GM12878 (cell line): ENCODE data around the gene SPATS1. TPM values are rescaled to one million over a fixed set of nuclear protein-coding genes. Genes with fewer than 3 reads are reported as not detected.

Source experiments
- ATAC-seq: fragments of 200-7000 bp; cut with Tn5 transposase; 3 replicates; pipeline ENCODE4 v1.9.1; 2020; ENCODE audit warnings: mild to moderate bottlenecking, moderate library complexity
- BruUV-seq: library from RNA; stranded (reverse); fragments of 400-500 nt; replicated peaks from 2 replicates; lab custom pipeline; 2021; lab: Mats Ljungman, UMichigan
- CTCF ChIA-PET: fragments of 300-600 bp; sonication (Branson Sonifier 250); formaldehyde crosslinking; extraction: SDS; loops from one replicate; lab custom pipeline; 2021; ENCODE audit warnings: inconsistent platforms; lab: Yijun Ruan, JAX
- POLR2A ChIA-PET: fragments of 350-600 bp; formaldehyde crosslinking; extraction: SDS; loops from one replicate; lab custom pipeline; 2021; ENCODE audit warnings: inconsistent platforms; lab: Charles Lee
- RAD21 ChIA-PET: fragments of 300-600 bp; sonication (Branson Sonifier 250); formaldehyde crosslinking; loops from one replicate; lab custom pipeline; 2023; ENCODE audit warnings: antibody characterized with exemption; ENCODE audit not compliant: unreplicated experiment; lab: Charles Lee
- SMC1A ChIA-PET: fragments of 300-600 bp; sonication (Branson Sonifier 250); formaldehyde crosslinking; loops from one replicate; lab custom pipeline; 2023; ENCODE audit not compliant: unreplicated experiment, uncharacterized antibody; lab: Charles Lee
- DNase-seq: peaks from one replicate; pipeline ENCODE4 v3.0.0-alpha.2; 2011; ENCODE audit warnings: low read depth, low spot score
- FAIRE-seq: peaks from 3 replicates; lab custom pipeline; 2011; peaks lifted over from hg19 to GRCh38; lab: Jason Lieb, UNC
- H2AFZ ChIP-seq: 2 replicates; pipeline ENCODE4 v1.6.0; 2011; ENCODE audit warnings: low read depth, low read length, control low read depth; ENCODE audit not compliant: control insufficient read depth
- H3K27ac ChIP-seq: 2 replicates; pipeline ENCODE4 v1.5.1; 2011; ENCODE audit warnings: control low read depth; ENCODE audit not compliant: control insufficient read depth, insufficient read depth
- H3K27me3 ChIP-seq, 2 experiments: replicated peaks in 1 of 2; 2 replicates each; pipeline versions ENCODE4 v1.6.0 to v1.6.1; 2011; ENCODE audit warnings: low read length in 1 of 2; ENCODE audit not compliant: control insufficient read depth in 2 of 2, insufficient read depth in 2 of 2
- H3K36me3 ChIP-seq, 2 experiments: 2 replicates each; pipeline ENCODE4 v1.5.1; 2011; ENCODE audit warnings: low read length in 1 of 2; ENCODE audit not compliant: control insufficient read depth in 2 of 2, insufficient read depth in 2 of 2
- H3K4me1 ChIP-seq: 2 replicates; pipeline ENCODE4 v1.6.1; 2011; ENCODE audit warnings: mild to moderate bottlenecking, low read length, moderate library complexity, mixed read lengths; ENCODE audit not compliant: control insufficient read depth, insufficient read depth
- H3K4me2 ChIP-seq: 2 replicates; pipeline ENCODE4 v1.6.0; 2011; ENCODE audit warnings: control low read depth; ENCODE audit not compliant: control insufficient read depth, insufficient read depth
- H3K4me3 ChIP-seq: fragments of 200-600 bp; sonication (generic); 2 replicates; pipeline ENCODE4 v1.5.1; 2016
- H3K79me2 ChIP-seq: 2 replicates; pipeline ENCODE4 v1.6.0; 2011; ENCODE audit warnings: low read length; ENCODE audit not compliant: control insufficient read depth, insufficient read depth
- H3K9ac ChIP-seq: 2 replicates; pipeline ENCODE4 v1.8.0; 2011; ENCODE audit warnings: low read length, control low read depth, mixed read lengths; ENCODE audit not compliant: control insufficient read depth, insufficient read depth
- H3K9me3 ChIP-seq: replicated peaks from 3 replicates; pipeline ENCODE4 v1.5.1; 2011; ENCODE audit warnings: mild to moderate bottlenecking, low read length; ENCODE audit not compliant: control insufficient read depth, insufficient read depth
- H4K20me1 ChIP-seq: 2 replicates; pipeline ENCODE4 v1.6.0; 2011; ENCODE audit not compliant: control insufficient read depth, insufficient read depth
- BACH1 ChIP-seq: fragments of 450-650 bp; IDR thresholded peaks from 2 replicates; pipeline ENCODE4 v1.6.1; 2017; ENCODE audit warnings: mild to moderate bottlenecking, borderline replicate concordance
- BCL3 ChIP-seq: IDR thresholded peaks from 2 replicates; pipeline ENCODE4 v1.6.1; 2011; ENCODE audit warnings: borderline replicate concordance, low read depth, mild to moderate bottlenecking, moderate library complexity, low read length; ENCODE audit not compliant: insufficient read depth, poor library complexity, severe bottlenecking
- NBN ChIP-seq: fragments of 450-650 bp; IDR thresholded peaks from 2 replicates; pipeline ENCODE4 v1.6.1; 2016
- NFIC ChIP-seq: IDR thresholded peaks from 2 replicates; pipeline ENCODE4 v1.6.1; 2012; ENCODE audit warnings: low read depth, mild to moderate bottlenecking, inconsistent platforms, low read length, moderate library complexity
- NKRF ChIP-seq: fragments of 450-650 bp; conservative IDR thresholded peaks from 2 replicates; pipeline ENCODE4 v1.6.1; 2017; ENCODE audit warnings: mild to moderate bottlenecking, moderate library complexity
- NR2C1 ChIP-seq: fragments of 450-650 bp; IDR thresholded peaks from 2 replicates; pipeline ENCODE4 v1.6.1; 2017; ENCODE audit warnings: antibody characterized with exemption, mild to moderate bottlenecking, moderate library complexity
- SMC3 ChIP-seq: IDR thresholded peaks from 2 replicates; pipeline ENCODE4 v1.6.1; 2011; ENCODE audit warnings: low read length, improper control_type of control experiment, borderline replicate concordance
- WRNIP1 ChIP-seq: IDR thresholded peaks from 2 replicates; pipeline ENCODE4 v1.6.1; 2011; ENCODE audit warnings: low read depth, low read length, improper control_type of control experiment, borderline replicate concordance
- YBX1 ChIP-seq: fragments of 450-650 bp; IDR thresholded peaks from 2 replicates; pipeline ENCODE4 v1.6.1; 2016; ENCODE audit warnings: antibody characterized with exemption
- ZBED1 ChIP-seq: IDR thresholded peaks from 2 replicates; pipeline ENCODE4 v1.6.1; 2016; ENCODE audit warnings: borderline replicate concordance
- ZBTB11 ChIP-seq: fragments of 450-650 bp; formaldehyde crosslinking; IDR thresholded peaks from 2 replicates; pipeline ENCODE4 v1.5.0; 2022; ENCODE audit warnings: mild to moderate bottlenecking, missing genetic modification characterization
- ZNF207 ChIP-seq: fragments of 450-650 bp; IDR thresholded peaks from 2 replicates; pipeline ENCODE4 v1.6.1; 2014; ENCODE audit warnings: antibody characterized with exemption, mild to moderate bottlenecking, borderline replicate concordance
- ZNF384 ChIP-seq: IDR thresholded peaks from 2 replicates; pipeline ENCODE4 v1.6.1; 2012; ENCODE audit warnings: low read depth, mild to moderate bottlenecking, low read length, improper control_type of control experiment, borderline replicate concordance
- WGBS: methylation state at CpG from one replicate; pipeline ENCODE4 v1.1.6; 2016; ENCODE audit warnings: low lambda C conversion rate; ENCODE audit not compliant: insufficient replicate concordance, insufficient coverage; ENCODE audit errors: missing lambda C conversion rate; 5-methylcytosine and 5-hydroxymethylcytosine counted together
- in situ Hi-C: fragments of 300-500 bp; cut with MboI; formaldehyde crosslinking; loops from 9 replicates; pipeline ENCODE4 v1.14.3; 2018; ENCODE audit warnings: mixed read lengths
- intact Hi-C: fragments of 100-400 bp; cut with micrococcal nuclease; formaldehyde crosslinking; loops from one replicate; pipeline ENCODE4 v1.14.2; 2022; ENCODE audit not compliant: unreplicated experiment
- polyA plus RNA-seq, 11 experiments: library from polyadenylated mRNA; depleted of rRNA in 4 of 11; unstranded in 6 of 11; stranded (reverse) in 5 of 11; fragments of >200 nt; fragmentation: Nextera tagmentation in 4 of 11; fragmentation: Illumina TruSeq in 1 of 11; extraction: Ambion mirVana in 4 of 11; extraction: Trizol in 1 of 11; gene quantifications; 1 replicate in 1 of 11; 2 replicates in 10 of 11; pipeline versions ENCODE4 v1.2.1 to v1.2.3, GENCODE V29; 2011 to 2016; ENCODE audit warnings: inconsistent platforms in 2 of 11, missing spikeins in 2 of 11, low read depth in 1 of 11
- total RNA-seq, 4 experiments: library from RNA; depleted of rRNA in 3 of 4; stranded (reverse); fragments of >200 nt in 3 of 4; fragmentation: Illumina TruSeq in 1 of 4; extraction: Trizol in 1 of 4; gene quantifications; 2 replicates each; pipeline versions ENCODE4 v1.2.1 to v1.2.3, GENCODE V29; 2013 to 2021
- TF ChIP-seq, protein P1 (sequence below): IDR thresholded peaks from 2 replicates; pipeline ENCODE4 v1.6.1; 2011; ENCODE audit warnings: low read depth, mild to moderate bottlenecking, low read length, moderate library complexity, borderline replicate concordance; ENCODE audit errors: extremely low read depth
- TF ChIP-seq, protein P2 (sequence below): fragments of 450-650 bp; IDR thresholded peaks from 2 replicates; pipeline ENCODE4 v1.6.1; 2017; ENCODE audit warnings: borderline replicate concordance

The SPATS1 gene
- total and polyA plus RNA-seq, 10 of the 15 experiments (the other 5 are each of a cell fraction or from before 2014, with no cell fraction given): 0.12 TPM; not detected in 9

DNA sequence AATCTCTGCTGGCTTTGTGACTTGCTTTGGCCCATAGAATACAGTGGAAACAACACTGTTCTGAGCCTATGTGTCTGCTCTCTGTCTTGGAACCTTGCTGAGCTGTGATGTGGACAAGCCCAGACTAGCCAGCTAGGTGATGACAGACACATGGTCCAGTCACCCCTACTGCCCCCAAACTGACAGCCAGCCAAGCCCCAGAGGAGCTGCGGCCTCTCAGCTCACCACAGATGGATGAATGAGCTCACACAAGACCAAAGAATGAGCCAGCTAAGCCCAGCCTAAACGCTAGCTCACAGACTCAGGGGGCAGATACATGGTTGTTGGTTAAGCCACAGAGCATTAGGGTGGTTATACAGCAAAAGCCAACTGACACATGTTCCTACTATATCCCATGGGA lies 33.4 kb upstream of the SPATS1 start:
- H3K9me3 ChIP-seq: no peaks in the 10 kb centered on the region
- H2AFZ ChIP-seq: no peak overlapping the region
- no peak overlapping the region for H3K27ac ChIP-seq
- 30% methylated on average over 2 of the region's 2 CpGs for WGBS
- no peaks in the 10 kb centered on the region for H4K20me1 ChIP-seq
- H3K4me1 ChIP-seq: peaks cover 5% of the 10 kb centered on the region
- in situ Hi-C loops (no loop called here), intact Hi-C loops (no loop called here)
- SMC1A ChIA-PET: no interaction called here
- no peak overlapping the region for H3K4me2 ChIP-seq
- peaks cover 14 to 17% of the 10 kb centered on the region in 2 experiments for H3K36me3 ChIP-seq
- ATAC-seq (no peak; the same call in 2 of the 3 replicates), FAIRE-seq (no peak), DNase-seq (no peak)
- CTCF ChIA-PET: interaction anchor here (0.9 to 7.4 kb wide), 4 partner anchors 29 to 42 kb away, joined by 4 to 87 read pairs (median 5); partner anchors contain the start of genes NFKBIE and TMEM151B
- RAD21 ChIA-PET: no interaction called here
- H3K9ac ChIP-seq: no peak overlapping the region
- POLR2A ChIA-PET: no interaction called here
- no peak overlapping the region for H3K4me3 ChIP-seq
- peaks cover 11% of the 10 kb centered on the region for H3K79me2 ChIP-seq
- no peaks in the 10 kb centered on the region for H3K27me3 ChIP-seq
- BruUV-seq: no TSS peak
- TF ChIP-seq, protein P1, sequence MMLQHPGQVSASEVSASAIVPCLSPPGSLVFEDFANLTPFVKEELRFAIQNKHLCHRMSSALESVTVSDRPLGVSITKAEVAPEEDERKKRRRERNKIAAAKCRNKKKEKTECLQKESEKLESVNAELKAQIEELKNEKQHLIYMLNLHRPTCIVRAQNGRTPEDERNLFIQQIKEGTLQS: no peak
- TF ChIP-seq WRNIP1: no peak
- TF ChIP-seq ZNF384: no peak
- no peak for TF ChIP-seq BACH1
- no peak for TF ChIP-seq ZNF207
- TF ChIP-seq ZBTB11 (CRISPR knock-in tag): no peak
- no peak for TF ChIP-seq NBN
- no peak for TF ChIP-seq NR2C1
- TF ChIP-seq, protein P2, sequence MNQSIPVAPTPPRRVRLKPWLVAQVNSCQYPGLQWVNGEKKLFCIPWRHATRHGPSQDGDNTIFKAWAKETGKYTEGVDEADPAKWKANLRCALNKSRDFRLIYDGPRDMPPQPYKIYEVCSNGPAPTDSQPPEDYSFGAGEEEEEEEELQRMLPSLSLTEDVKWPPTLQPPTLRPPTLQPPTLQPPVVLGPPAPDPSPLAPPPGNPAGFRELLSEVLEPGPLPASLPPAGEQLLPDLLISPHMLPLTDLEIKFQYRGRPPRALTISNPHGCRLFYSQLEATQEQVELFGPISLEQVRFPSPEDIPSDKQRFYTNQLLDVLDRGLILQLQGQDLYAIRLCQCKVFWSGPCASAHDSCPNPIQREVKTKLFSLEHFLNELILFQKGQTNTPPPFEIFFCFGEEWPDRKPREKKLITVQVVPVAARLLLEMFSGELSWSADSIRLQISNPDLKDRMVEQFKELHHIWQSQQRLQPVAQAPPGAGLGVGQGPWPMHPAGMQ: no peak
- no peak for TF ChIP-seq NFIC
- no peak for TF ChIP-seq YBX1
- no peak for TF ChIP-seq NKRF
- no peak for TF ChIP-seq SMC3
- no peak for TF ChIP-seq BCL3
- no peak for TF ChIP-seq ZBED1
